ENCODE results near the gene TMEM14A.
"Not testable (repeated sequence)": the region's sequence is repeated elsewhere in the genome, so short reads cannot be mapped to it uniquely, and the experiment has no call there.

Gene TMEM14A

DNA sequence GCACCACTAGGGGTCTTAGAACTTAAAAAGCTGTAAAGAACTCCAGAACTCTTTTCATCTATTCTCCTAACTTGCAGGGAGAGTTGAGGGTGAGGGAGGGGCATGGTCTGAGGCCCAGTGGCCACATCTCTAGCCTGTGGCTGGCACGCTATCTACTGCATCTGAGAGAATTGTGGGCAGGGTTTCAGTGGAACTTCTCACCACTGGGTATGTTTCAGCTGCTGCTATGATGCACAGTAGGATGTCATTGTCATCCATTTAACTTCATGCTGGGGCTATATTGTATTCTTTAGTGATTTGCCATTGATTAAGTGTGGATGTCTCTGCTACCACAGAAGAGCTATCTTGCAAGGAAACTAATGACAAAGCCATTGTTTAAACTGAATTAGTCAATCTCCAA, 4.5 kb downstream of the TMEM14A start:
- no CpG with 5 or more reads among the region's 1 CpG for WGBS (ENCODE audit: extremely low coverage, insufficient coverage, insufficient read length)
- Histone ChIP-seq H3K9ac (ENCODE audit: low read length) (no peak overlapping the region), H3K18ac (ENCODE audit: low read length) (no peak overlapping the region), H3K4me3 (ENCODE audit: low read depth, low read length) (no peak overlapping the region), H3K4ac (ENCODE audit: low read depth, low read length) (no peak overlapping the region), H3K4me1 (ENCODE audit: control insufficient read depth in 1 of 2, insufficient read depth in 2 of 2, low read length in 2 of 2) (peaks cover 2 to 5% of the 10 kb centered on the region in 2 experiments), H3K79me1 (ENCODE audit: low read length) (no peaks in the 10 kb centered on the region), H2BK120ac (ENCODE audit: insufficient read depth, low read length, poor library complexity) (no peak overlapping the region), H2BK5ac (ENCODE audit: low read depth, low read length, poor library complexity) (no peak overlapping the region), H4K8ac (ENCODE audit: low read depth, low read length) (no peak overlapping the region), H3K9me3 (ENCODE audit: insufficient read depth, low read depth, low read length) (no peaks in the 10 kb centered on the region), H3K27me3 (ENCODE audit: insufficient read depth, low read length) (no peaks in the 10 kb centered on the region), H4K12ac (ENCODE audit: low read depth, low read length) (no peak overlapping the region), H2AFZ (ENCODE audit: insufficient read depth, low read length, poor library complexity) (no peak overlapping the region), H3K79me2 (ENCODE audit: control insufficient read depth, insufficient read depth, low read length, poor library complexity) (no peaks in the 10 kb centered on the region), H3K27ac (ENCODE audit: low read depth, low read length) (no peak overlapping the region), H3K23ac (ENCODE audit: low read length) (no peak overlapping the region), H2AK5ac (ENCODE audit: low read length) (no peak overlapping the region), H3K4me2 (ENCODE audit: low read length) (no peak overlapping the region), H4K91ac (ENCODE audit: low read depth, low read length) (no peak overlapping the region), H2BK12ac (ENCODE audit: low read length) (no peak overlapping the region), H3K14ac (ENCODE audit: low read length) (no peak overlapping the region), H3K36me3 (ENCODE audit: control insufficient read depth in 1 of 2, insufficient read depth in 2 of 2, low read length in 2 of 2) (peaks cover 0 to 5% of the 10 kb centered on the region in 2 experiments)
- DNase-seq, result no peak

DNA sequence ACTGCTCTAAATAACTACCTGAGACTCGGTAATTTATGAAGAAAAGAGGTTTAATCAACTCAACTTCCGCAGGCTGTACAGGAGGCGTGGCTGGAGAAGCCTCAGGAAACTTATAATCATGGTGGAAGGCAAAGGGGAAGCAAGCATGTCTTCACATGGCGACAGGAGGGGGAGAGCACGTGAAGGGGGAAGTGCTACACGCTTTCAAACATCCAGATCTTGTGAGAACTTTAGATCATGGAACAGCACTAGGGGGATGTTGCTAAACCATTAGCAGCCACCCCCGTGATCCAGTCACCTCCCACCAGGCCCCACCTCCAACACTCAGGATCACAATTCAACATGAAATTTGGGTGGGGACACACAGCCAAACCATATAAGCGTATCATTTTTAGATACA, 5.7 kb downstream of the TMEM14A start:
- not testable (repeated sequence) for H3K23ac ChIP-seq (ENCODE audit: low read length); H3K4me1 ChIP-seq (ENCODE audit: control insufficient read depth in 1 of 2, insufficient read depth in 2 of 2, low read length in 2 of 2); H3K36me3 ChIP-seq (ENCODE audit: control insufficient read depth in 1 of 2, insufficient read depth in 2 of 2, low read length in 2 of 2); H2AFZ ChIP-seq (ENCODE audit: insufficient read depth, low read length, poor library complexity); H2BK5ac ChIP-seq (ENCODE audit: low read depth, low read length, poor library complexity); H3K4ac ChIP-seq (ENCODE audit: low read depth, low read length); H2BK12ac ChIP-seq (ENCODE audit: low read length); H3K27me3 ChIP-seq (ENCODE audit: insufficient read depth, low read length); DNase-seq; H3K27ac ChIP-seq (ENCODE audit: low read depth, low read length); H4K12ac ChIP-seq (ENCODE audit: low read depth, low read length); H3K9ac ChIP-seq (ENCODE audit: low read length); H3K9me3 ChIP-seq (ENCODE audit: insufficient read depth, low read depth, low read length); H4K8ac ChIP-seq (ENCODE audit: low read depth, low read length); H3K79me2 ChIP-seq (ENCODE audit: control insufficient read depth, insufficient read depth, low read length, poor library complexity); H4K91ac ChIP-seq (ENCODE audit: low read depth, low read length); H2BK120ac ChIP-seq (ENCODE audit: insufficient read depth, low read length, poor library complexity); H3K18ac ChIP-seq (ENCODE audit: low read length); H3K79me1 ChIP-seq (ENCODE audit: low read length); H3K4me3 ChIP-seq (ENCODE audit: low read depth, low read length); H3K4me2 ChIP-seq (ENCODE audit: low read length); H2AK5ac ChIP-seq (ENCODE audit: low read length); H3K14ac ChIP-seq (ENCODE audit: low read length)
- no CpG with 5 or more reads among the region's 8 CpGs for WGBS (ENCODE audit: extremely low coverage, insufficient coverage, insufficient read length)

DNA sequence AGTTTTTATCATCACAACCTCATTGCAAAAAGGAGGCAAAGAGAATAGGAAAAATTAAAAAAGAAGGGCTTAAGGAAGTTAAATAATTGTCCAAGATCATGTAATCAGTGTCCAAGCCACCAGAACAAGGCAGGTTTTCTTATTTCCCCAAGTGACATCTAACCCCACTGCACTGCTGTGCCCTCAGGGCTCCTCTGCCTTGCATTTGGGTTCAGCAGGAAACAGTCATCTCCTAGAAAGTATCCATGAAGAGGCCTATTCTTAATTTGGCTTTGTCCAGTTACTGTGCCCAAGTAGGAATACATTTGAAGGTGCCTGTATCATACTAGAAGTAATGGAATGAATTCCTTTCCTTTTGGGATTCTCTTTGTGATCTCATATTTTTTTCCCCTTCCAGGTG, 10.5 kb downstream of the TMEM14A start:
- Histone ChIP-seq H3K36me3 (ENCODE audit: control insufficient read depth in 1 of 2, insufficient read depth in 2 of 2, low read length in 2 of 2) (peaks cover 0 to 5% of the 10 kb centered on the region in 2 experiments), H4K91ac (ENCODE audit: low read depth, low read length) (no peak overlapping the region), H3K27me3 (ENCODE audit: insufficient read depth, low read length) (no peaks in the 10 kb centered on the region), H2AK5ac (ENCODE audit: low read length) (no peak overlapping the region), H3K79me1 (ENCODE audit: low read length) (no peaks in the 10 kb centered on the region), H3K4ac (ENCODE audit: low read depth, low read length) (no peak overlapping the region), H3K4me1 (ENCODE audit: control insufficient read depth in 1 of 2, insufficient read depth in 2 of 2, low read length in 2 of 2) (no peaks in the 10 kb centered on the region), H4K8ac (ENCODE audit: low read depth, low read length) (no peak overlapping the region), H3K14ac (ENCODE audit: low read length) (no peak overlapping the region), H2AFZ (ENCODE audit: insufficient read depth, low read length, poor library complexity) (no peak overlapping the region), H3K23ac (ENCODE audit: low read length) (no peak overlapping the region), H3K4me3 (ENCODE audit: low read depth, low read length) (no peak overlapping the region), H3K27ac (ENCODE audit: low read depth, low read length) (no peak overlapping the region), H3K4me2 (ENCODE audit: low read length) (no peak overlapping the region), H3K9me3 (ENCODE audit: insufficient read depth, low read depth, low read length) (no peaks in the 10 kb centered on the region), H3K18ac (ENCODE audit: low read length) (no peak overlapping the region), H4K12ac (ENCODE audit: low read depth, low read length) (no peak overlapping the region), H2BK120ac (ENCODE audit: insufficient read depth, low read length, poor library complexity) (no peak overlapping the region), H3K79me2 (ENCODE audit: control insufficient read depth, insufficient read depth, low read length, poor library complexity) (no peaks in the 10 kb centered on the region), H2BK5ac (ENCODE audit: low read depth, low read length, poor library complexity) (no peak overlapping the region), H2BK12ac (ENCODE audit: low read length) (no peak overlapping the region), H3K9ac (ENCODE audit: low read length) (no peak overlapping the region)
- DNase-seq, result no peak

DNA sequence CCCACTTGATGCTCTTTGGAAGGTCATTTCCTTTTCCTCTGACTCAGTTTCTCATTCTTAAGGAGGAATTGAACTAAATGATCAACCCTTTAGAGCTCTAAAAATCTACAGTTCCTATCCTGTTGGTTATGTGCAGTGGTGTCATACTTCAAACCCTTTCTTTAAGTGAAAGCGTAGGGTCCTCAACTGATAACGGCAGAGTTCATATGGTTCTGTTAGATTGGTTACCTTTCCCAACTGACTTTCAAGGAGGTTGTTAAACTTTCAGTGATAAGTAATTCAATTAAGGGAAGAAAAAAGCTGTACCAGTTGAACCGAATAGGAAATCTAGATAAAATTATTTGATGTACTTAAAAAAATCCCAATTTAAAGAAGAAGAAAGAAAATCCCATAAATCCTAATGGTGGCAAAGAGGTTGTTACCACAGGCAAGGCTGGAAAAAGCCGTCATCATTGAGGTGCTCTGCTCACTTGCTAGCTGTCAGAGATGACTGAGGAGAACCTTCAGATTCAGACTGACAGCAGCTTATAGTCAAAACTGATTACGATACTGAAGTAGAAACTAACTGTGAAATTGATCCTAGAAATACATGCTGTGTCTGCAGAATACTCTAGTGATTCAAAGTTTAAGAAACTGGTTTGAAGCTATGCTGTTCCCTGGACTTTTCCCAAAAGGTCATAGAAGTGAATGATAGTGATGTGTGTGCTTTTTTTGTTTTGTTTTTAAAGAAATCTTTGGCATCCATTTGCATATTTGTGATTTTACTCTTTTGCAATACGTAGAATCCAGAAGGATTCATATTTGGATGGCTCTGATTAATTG, 16.2 kb downstream of the TMEM14A start:
- no peak overlapping the region for H3K18ac ChIP-seq (ENCODE audit: low read length)
- no peak overlapping the region for H2BK5ac ChIP-seq (ENCODE audit: low read depth, low read length, poor library complexity)
- no peak overlapping the region for H3K4me2 ChIP-seq (ENCODE audit: low read length)
- no peak overlapping the region for H3K4me3 ChIP-seq (ENCODE audit: low read depth, low read length)
- H4K12ac ChIP-seq (ENCODE audit: low read depth, low read length), result no peak overlapping the region
- H3K4ac ChIP-seq (ENCODE audit: low read depth, low read length), result no peak overlapping the region
- no peaks in the 10 kb centered on the region for H3K36me3 ChIP-seq (ENCODE audit: control insufficient read depth in 1 of 2, insufficient read depth in 2 of 2, low read length in 2 of 2)
- no peaks in the 10 kb centered on the region for H3K79me1 ChIP-seq (ENCODE audit: low read length)
- no peak overlapping the region for H3K14ac ChIP-seq (ENCODE audit: low read length)
- H2AK5ac ChIP-seq (ENCODE audit: low read length), result no peak overlapping the region
- no peaks in the 10 kb centered on the region for H3K27me3 ChIP-seq (ENCODE audit: insufficient read depth, low read length)
- no peak overlapping the region for H2AFZ ChIP-seq (ENCODE audit: insufficient read depth, low read length, poor library complexity)
- no peak overlapping the region for H3K27ac ChIP-seq (ENCODE audit: low read depth, low read length)
- H2BK12ac ChIP-seq (ENCODE audit: low read length), result no peak overlapping the region
- no peaks in the 10 kb centered on the region for H3K9me3 ChIP-seq (ENCODE audit: insufficient read depth, low read depth, low read length)
- no CpG with 5 or more reads among the region's 6 CpGs for WGBS (ENCODE audit: extremely low coverage, insufficient coverage, insufficient read length)
- no peak for DNase-seq
- H2BK120ac ChIP-seq (ENCODE audit: insufficient read depth, low read length, poor library complexity), result no peak overlapping the region
- H4K91ac ChIP-seq (ENCODE audit: low read depth, low read length), result no peak overlapping the region
- no peaks in the 10 kb centered on the region for H3K79me2 ChIP-seq (ENCODE audit: control insufficient read depth, insufficient read depth, low read length, poor library complexity)
- H3K4me1 ChIP-seq (ENCODE audit: control insufficient read depth in 1 of 2, insufficient read depth in 2 of 2, low read length in 2 of 2), result no peaks in the 10 kb centered on the region
- H4K8ac ChIP-seq (ENCODE audit: low read depth, low read length), result no peak overlapping the region
- H3K9ac ChIP-seq (ENCODE audit: low read length), result no peak overlapping the region
- H3K23ac ChIP-seq (ENCODE audit: low read length), result no peak overlapping the region
